GM21786 (cell line): ENCODE results near the gene ABCC12.
A peak's percentile ranks its signal among the peaks of the same experiment; 100 is the strongest.
"Not testable (repeated sequence)": the region's sequence is repeated elsewhere in the genome, so short reads cannot be mapped to it uniquely, and the experiment has no call there.

Source experiments
- ATAC-seq: cut with Tn5 transposase; IDR thresholded peaks from one replicate; pipeline ENCODE4 v1.9.1; 2021; ENCODE audit not compliant: unreplicated experiment

ABCC12 gene

DNA sequence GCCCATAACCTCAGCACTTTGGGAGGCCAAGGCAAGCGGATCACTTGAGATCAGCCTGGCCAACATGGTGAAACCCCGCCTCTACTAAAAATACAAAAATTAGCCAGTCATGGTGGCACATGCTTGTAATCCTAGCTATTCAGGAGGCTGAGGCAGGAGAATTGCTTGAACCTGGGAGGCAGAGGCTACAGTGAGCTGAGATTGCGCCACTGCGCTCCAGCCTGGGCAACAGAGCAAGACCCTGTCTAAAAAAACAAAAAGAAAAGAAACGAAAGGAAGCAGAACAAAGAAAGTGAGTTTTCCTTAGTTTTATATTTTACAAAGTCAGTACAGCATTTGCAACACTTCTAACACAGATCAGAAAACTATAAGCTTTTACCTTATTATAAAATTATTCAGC lies 10.8 kb upstream of the ABCC12 start:
- not testable (repeated sequence) for ATAC-seq

DNA sequence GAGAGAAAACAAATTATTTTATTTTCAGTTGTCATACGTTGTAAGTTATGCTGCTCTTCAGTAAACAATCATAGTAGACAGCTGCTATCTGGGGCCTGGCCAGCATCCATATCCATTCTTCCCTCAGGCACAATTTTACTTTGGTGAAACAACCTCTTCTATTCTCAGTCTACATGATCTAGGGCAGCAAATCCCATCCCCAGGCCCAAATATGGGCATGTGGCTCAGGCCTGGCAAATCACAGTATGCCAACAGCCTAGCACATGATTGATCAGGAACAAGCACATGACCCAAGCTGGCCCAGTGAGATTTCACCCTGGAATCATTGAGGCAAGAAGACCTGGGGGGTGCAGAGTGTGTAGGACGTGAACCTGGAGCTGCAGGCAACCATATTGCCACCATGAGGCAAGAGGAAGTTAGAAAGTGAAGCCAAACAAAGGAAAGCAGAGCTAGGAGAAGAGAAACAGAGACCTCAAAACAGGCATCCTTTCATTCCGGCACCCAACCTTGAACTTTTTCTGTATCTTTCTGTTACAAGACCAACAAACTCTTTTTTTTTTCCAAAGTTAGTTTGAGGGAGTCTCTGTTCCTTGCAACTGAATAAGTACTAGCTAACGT lies 10.3 kb upstream of the ABCC12 start:
- no peak for ATAC-seq

- peak; percentile 79 for ATAC-seq
Measured at GRCh38 chr16:48164907-48165715, 9.3 kb upstream of the ABCC12 start.

GRCh38 chr16:48162839-48163410 lies 7.1 kb upstream of the ABCC12 start:
- no peak for ATAC-seq

DNA sequence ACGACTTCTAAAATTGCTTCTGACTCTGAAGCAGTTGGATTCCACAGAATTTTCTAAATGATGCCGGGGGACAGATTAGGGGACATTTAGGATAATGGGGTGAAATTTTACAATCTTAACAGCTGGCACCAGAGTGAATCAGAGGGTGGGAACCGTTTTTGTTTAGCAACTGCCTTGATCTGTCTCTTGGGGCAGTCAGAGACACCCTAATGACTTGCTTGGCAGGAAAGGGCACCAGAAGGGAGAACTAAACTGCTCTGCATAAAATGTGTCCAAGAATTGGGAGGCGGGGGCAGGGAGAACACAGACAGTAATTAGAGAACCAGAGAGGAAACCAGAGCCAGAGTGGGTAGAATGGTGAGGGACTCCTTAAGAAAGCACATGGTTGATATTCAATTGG lies 6.1 kb upstream of the ABCC12 start:
- no peak for ATAC-seq

DNA sequence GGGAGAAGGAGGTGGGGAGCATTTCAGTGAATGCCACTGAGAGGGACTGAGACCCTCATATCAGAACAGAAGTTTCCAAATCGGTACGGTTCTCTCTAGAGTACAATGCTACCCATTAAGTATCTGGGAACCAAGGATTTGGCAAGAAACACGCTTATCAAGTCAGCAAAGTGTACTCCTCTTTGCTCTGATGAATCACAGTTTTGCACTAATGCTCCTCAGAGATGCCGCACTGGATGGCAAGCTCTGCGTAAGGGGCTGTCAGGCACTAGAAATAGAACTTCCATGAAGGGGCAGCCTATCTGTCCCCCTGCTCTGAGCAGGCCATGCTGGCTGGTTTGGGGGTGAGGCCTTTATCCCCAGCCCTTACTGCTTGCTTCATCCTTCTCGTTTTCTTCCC lies 4.8 kb upstream of the ABCC12 start:
- ATAC-seq, result no peak

- ATAC-seq, result peak; percentile 77
Measured at GRCh38 chr16:48158296-48158695, 2.5 kb upstream of the ABCC12 start.

DNA sequence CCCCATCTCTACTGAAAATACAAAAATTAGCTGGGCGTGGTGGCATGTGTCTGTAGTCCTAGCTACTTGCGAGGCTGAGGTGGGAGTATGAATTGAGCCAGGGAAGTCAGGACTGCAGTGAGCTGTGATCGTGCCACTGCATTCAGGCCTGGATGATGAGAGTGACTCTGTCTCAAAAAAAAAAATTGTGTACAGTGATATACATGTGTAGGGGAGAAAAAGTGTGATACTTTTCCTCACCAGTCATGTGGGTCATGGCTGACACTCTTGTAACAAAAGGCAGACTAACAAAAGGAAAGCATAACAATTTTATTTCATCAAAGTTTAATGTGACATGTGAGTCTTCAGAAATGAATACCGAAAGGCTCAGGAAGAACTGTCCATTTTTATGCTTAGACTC lies 2.0 kb upstream of the ABCC12 start:
- no peak for ATAC-seq

DNA sequence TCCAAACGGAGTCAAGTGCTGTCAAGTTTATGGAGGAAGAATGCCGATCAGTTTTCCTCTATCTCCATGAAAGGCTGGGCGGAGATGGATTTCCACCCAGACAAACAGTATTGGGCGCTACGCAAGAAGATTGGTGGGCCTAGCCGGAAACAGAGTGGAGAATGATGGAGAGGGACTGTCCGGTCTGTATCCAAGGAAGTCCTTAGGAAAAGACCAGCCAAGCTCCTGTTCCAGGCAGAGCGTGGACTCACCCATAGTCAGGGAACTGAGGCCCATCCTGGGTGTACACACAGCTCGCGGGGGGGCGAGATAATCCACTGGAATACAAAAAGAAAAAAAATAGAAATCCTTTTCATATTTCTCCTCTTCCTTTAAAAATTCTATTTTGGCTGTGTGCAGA lies 1.5 kb upstream of the ABCC12 start:
- no peak for ATAC-seq

- ATAC-seq, result no peak
Measured at GRCh38 chr16:48156790-48157209, 1.0 kb upstream of the ABCC12 start.

- no peak for ATAC-seq
Measured at GRCh38 chr16:48153774-48154173, 2.0 kb downstream of the ABCC12 start.

- no peak for ATAC-seq
Measured at GRCh38 chr16:48152226-48152625, 3.6 kb downstream of the ABCC12 start.

DNA sequence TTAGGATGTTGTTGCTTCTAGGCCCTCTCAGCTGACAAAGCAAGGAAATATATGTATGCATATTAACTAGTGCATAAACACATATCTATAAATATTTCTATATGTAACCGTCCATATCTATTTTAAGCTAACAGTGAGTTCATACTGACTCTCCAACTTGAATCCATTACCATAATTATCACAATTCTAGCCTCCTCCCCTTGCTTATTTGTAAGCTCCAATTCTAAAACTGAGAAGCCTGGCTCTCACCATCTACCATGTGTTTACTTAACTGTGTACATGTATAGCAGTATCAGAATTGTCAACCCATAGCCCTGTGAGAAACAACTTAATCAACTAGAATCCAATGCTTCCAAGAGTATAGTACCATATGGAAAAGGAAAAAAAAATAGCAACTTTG lies 5.1 kb downstream of the ABCC12 start:
- ATAC-seq, result no peak

DNA sequence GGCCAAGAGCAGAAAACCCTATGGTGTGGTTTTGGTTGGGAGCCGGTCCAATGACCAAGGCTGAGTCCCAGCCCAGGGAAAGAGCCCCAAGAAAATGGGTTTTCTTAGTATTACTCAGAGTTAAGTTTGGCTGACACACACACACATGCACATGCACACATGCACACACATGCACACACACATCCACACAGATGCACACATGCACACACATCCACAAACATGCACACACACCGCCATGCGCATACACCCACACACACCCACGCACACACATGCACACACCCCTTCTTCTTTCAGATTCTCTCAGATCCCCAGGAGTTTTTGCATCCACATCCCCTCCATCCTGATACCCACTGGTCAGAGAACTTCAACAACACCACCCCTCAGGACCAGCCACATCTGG lies 9.1 kb downstream of the ABCC12 start:
- ATAC-seq, result no peak

- no peak for ATAC-seq
Measured at GRCh38 chr16:48146131-48146530, 9.7 kb downstream of the ABCC12 start.

DNA sequence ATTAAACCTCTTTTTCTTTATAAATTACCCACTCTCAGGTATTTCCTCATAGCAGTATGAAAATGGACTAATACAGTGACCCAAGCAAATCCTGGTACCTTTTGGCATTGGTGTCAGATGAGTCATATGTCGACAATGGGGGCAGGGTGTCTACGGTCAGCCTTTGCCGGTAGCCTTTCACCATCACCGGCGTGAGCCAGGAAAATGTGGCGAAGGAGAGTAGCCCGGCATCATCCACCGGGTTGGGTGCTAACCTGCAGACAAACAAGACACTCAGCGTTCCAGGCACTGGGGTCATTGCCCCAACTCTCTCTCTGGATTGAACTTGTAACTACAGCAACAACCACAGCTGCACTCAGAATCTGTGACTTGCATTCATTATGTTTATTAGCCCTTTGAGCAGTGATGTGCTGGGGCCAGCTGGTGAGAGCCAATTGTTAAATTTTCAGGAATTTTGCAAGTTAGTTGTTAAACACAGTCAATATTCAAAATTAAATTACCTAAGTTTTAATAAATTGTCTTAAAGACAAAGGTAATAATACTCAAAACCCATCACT lies 11.9 kb downstream of the ABCC12 start:
- ATAC-seq, result no peak

GRCh38 chr16:48140821-48141220 lies 15.0 kb downstream of the ABCC12 start:
- ATAC-seq, result no peak

DNA sequence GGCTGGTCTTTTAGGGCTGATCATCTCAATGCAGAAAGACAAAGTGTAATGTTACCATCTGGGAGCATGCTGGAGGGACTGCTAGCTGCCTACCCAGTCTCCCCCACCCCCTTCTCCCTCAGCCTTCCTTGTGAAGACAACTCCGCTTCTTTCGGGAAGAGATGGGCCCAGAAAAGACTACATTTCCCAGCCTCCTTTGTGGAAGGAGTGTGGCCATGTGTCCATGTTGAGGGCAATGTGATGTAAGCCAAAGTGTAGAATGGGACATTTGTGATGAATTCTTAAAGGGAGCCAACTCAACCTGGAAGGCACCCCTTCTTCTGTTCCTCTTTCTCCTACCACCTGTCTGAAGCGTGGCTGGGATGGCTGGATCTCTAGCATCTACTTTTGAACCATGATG lies 16.3 kb downstream of the ABCC12 start:
- ATAC-seq, result no peak

- no peak for ATAC-seq
Measured at GRCh38 chr16:48138543-48138942, 17.2 kb downstream of the ABCC12 start.

DNA sequence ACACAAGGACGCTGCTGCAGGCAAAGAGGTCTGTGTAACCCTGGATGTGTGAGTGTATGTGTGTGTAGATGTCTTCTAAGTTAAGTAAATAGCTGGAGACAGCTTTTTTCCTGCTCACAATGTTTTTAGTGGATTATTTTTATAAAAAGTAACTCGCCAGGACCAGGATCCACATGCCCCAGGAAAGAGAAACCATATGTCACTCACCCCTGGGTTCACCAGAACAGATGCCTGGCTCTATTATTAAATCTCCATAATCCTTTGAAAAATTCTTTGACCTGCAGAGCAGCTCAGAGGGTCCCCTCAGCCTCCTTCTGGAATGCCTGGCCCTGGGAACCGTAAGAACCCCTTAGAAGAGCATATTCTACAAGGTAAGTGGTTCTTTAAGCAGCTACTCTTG lies 18.0 kb downstream of the ABCC12 start:
- ATAC-seq, result no peak

- no peak for ATAC-seq
Measured at GRCh38 chr16:48136547-48137360, 19.0 kb downstream of the ABCC12 start.
